HepG2 (cell line): ENCODE measurements around the gene AFAP1.

Source experiments
- CREM ChIP-seq, 2 experiments: sonication (generic) in 1 of 2; formaldehyde crosslinking in 1 of 2; IDR thresholded peaks; 2 replicates each; pipeline versions ENCODE4 v1.4.0 to v1.6.1; 2016 to 2020; ENCODE audit warnings: antibody characterized with exemption in 1 of 2, mild to moderate bottlenecking in 1 of 2, missing genetic modification reagents in 1 of 2
- GTF3A ChIP-seq: sonication (generic); formaldehyde crosslinking; conservative IDR thresholded peaks from 2 replicates; pipeline ENCODE4 v1.4.0; 2020; ENCODE audit warnings: mild to moderate bottlenecking, missing genetic modification reagents
- MAFG ChIP-seq: sonication (generic); formaldehyde crosslinking; IDR thresholded peaks from 2 replicates; pipeline ENCODE4 v1.5.1; 2020; ENCODE audit warnings: mild to moderate bottlenecking, missing genetic modification reagents
- MLX ChIP-seq: IDR thresholded peaks from 2 replicates; pipeline ENCODE4 v1.6.1; 2016
- MXI1 ChIP-seq: IDR thresholded peaks from 3 replicates; pipeline ENCODE4 v1.6.1; 2012; ENCODE audit warnings: low read depth, low read length, inconsistent platforms, borderline replicate concordance
- NR1H2 ChIP-seq: sonication (generic); formaldehyde crosslinking; IDR thresholded peaks from 2 replicates; pipeline ENCODE4 v1.8.1; 2022; ENCODE audit warnings: low read depth, missing genetic modification reagents, borderline replicate concordance
- NR2F6 ChIP-seq, 2 experiments: IDR thresholded peaks; 2 replicates each; pipeline ENCODE4 v1.6.1; 2016; ENCODE audit warnings: antibody characterized with exemption in 1 of 2, mild to moderate bottlenecking in 1 of 2
- NR3C1 ChIP-seq: sonication (generic); formaldehyde crosslinking; IDR thresholded peaks from 2 replicates; pipeline ENCODE4 v1.4.0; 2020; ENCODE audit warnings: missing genetic modification reagents
- YY1 ChIP-seq: IDR thresholded peaks from 2 replicates; pipeline ENCODE4 v1.6.1; 2011; ENCODE audit warnings: low read length, low read depth, moderate library complexity, mild to moderate bottlenecking; ENCODE audit not compliant: insufficient read depth, insufficient replicate concordance
- ZMYM2 ChIP-seq: sonication (generic); formaldehyde crosslinking; IDR thresholded peaks from 2 replicates; pipeline ENCODE4 v1.8.0; 2022; ENCODE audit warnings: mild to moderate bottlenecking, missing genetic modification reagents
- ZNF24 ChIP-seq: fragments of 450-650 bp; IDR thresholded peaks from 2 replicates; pipeline ENCODE4 v1.6.1; 2017; ENCODE audit warnings: antibody characterized with exemption, mild to moderate bottlenecking
- ZNF318 ChIP-seq: sonication (generic); formaldehyde crosslinking; IDR thresholded peaks from 2 replicates; pipeline ENCODE4 v1.4.0; 2020; ENCODE audit warnings: mild to moderate bottlenecking, missing genetic modification reagents
- ZNF451 ChIP-seq: sonication (generic); formaldehyde crosslinking; IDR thresholded peaks from 2 replicates; pipeline ENCODE4 v1.5.0; 2020; ENCODE audit warnings: mild to moderate bottlenecking, missing genetic modification reagents

GRCh38 chr4:7827566-7827965 lies 112.1 kb downstream of the AFAP1 start:
- no peak for TF ChIP-seq MAFG (CRISPR knock-in tag)
- no peak for TF ChIP-seq YY1
- TF ChIP-seq ZNF318 (CRISPR knock-in tag) = no peak
- no peak for TF ChIP-seq CREM (IDR thresholded peaks at IDR 0.05)
- TF ChIP-seq CREM (CRISPR knock-in tag; IDR thresholded peaks at IDR 0.05) = no peak
- no peak for TF ChIP-seq ZMYM2
- no peak for TF ChIP-seq MXI1
- no peak for TF ChIP-seq MLX (CRISPR knock-in tag)
- TF ChIP-seq GTF3A (CRISPR knock-in tag) = no peak
- no peak for TF ChIP-seq NR1H2 (CRISPR knock-in tag)
- no peak for TF ChIP-seq NR2F6 (IDR thresholded peaks at IDR 0.05)
- TF ChIP-seq NR2F6 (CRISPR knock-in tag; IDR thresholded peaks at IDR 0.05) = no peak
- TF ChIP-seq ZNF451 (CRISPR knock-in tag) = no peak
- no peak for TF ChIP-seq ZNF24
- no peak for TF ChIP-seq NR3C1 (CRISPR knock-in tag)
